Left hindlimb (tissue), 1 donor: ENCODE results near the gene CKB.

Source experiments
- DNase-seq: peaks from one replicate; pipeline ENCODE4 v3.0.0-alpha.2; 2018

CKB gene

GRCh38 chr14:103476631-103477030, 46.0 kb downstream of the CKB start:
- no peak for DNase-seq

GRCh38 chr14:103476065-103476464, 46.6 kb downstream of the CKB start:
- DNase-seq, result no peak

GRCh38 chr14:103474893-103475292, 47.7 kb downstream of the CKB start:
- DNase-seq, result no peak

GRCh38 chr14:103472939-103473338, 49.7 kb downstream of the CKB start:
- DNase-seq, result no peak
